DMS 273 (cell line): ENCODE data around the gene IFNAR1.
"Not testable (repeated sequence)": the region's sequence is repeated elsewhere in the genome, so short reads cannot be mapped to it uniquely, and the experiment has no call there.

Experiments
- DNase-seq: peaks from one replicate; lab custom pipeline; 2025; ENCODE audit not compliant: unreplicated experiment; lab: John Stamatoyannopoulos, UW

The IFNAR1 gene

GRCh38 chr21:33339918-33340317 is 15.1 kb downstream of the IFNAR1 start:
- no peak for DNase-seq

- no peak for DNase-seq
Observed at GRCh38 chr21:33345751-33346238, 21.0 kb downstream of the IFNAR1 start.

- peak; percentile 76 for DNase-seq
Observed at GRCh38 chr21:33348706-33349105, 23.9 kb downstream of the IFNAR1 start.

GRCh38 chr21:33350676-33351075 is 25.9 kb downstream of the IFNAR1 start:
- DNase-seq = no peak

GRCh38 chr21:33355355-33355754 is 30.6 kb downstream of the IFNAR1 start:
- DNase-seq = no peak

GRCh38 chr21:33355996-33356395 is 31.2 kb downstream of the IFNAR1 start:
- DNase-seq = no peak

GRCh38 chr21:33357177-33357576 is 32.4 kb downstream of the IFNAR1 start:
- DNase-seq = no peak

GRCh38 chr21:33359446-33359845 is 34.7 kb downstream of the IFNAR1 start:
- DNase-seq = no peak

GRCh38 chr21:33360281-33360680 is 35.5 kb downstream of the IFNAR1 start:
- no peak for DNase-seq

GRCh38 chr21:33360881-33361602 is 36.3 kb downstream of the IFNAR1 start:
- peak; percentile 82 for DNase-seq

- DNase-seq = peak; percentile 40
Observed at GRCh38 chr21:33362044-33362555, 37.3 kb downstream of the IFNAR1 start.

- not testable (repeated sequence) for DNase-seq
Observed at GRCh38 chr21:33363911-33364609, 39.3 kb downstream of the IFNAR1 start.

GRCh38 chr21:33364830-33365229 is 40.1 kb downstream of the IFNAR1 start:
- no peak for DNase-seq

GRCh38 chr21:33367309-33367973 is 42.7 kb downstream of the IFNAR1 start:
- DNase-seq = peak; percentile 23

- no peak for DNase-seq
Observed at GRCh38 chr21:33368124-33368523, 43.4 kb downstream of the IFNAR1 start.

GRCh38 chr21:33368576-33368975 is 43.8 kb downstream of the IFNAR1 start:
- no peak for DNase-seq

GRCh38 chr21:33369586-33369985 is 44.8 kb downstream of the IFNAR1 start:
- no peak for DNase-seq

- DNase-seq = no peak
Observed at GRCh38 chr21:33370305-33370704, 45.5 kb downstream of the IFNAR1 start.

GRCh38 chr21:33371366-33371765 is 46.6 kb downstream of the IFNAR1 start:
- DNase-seq = no peak

- no peak for DNase-seq
Observed at GRCh38 chr21:33372582-33372981, 47.8 kb downstream of the IFNAR1 start.

GRCh38 chr21:33373451-33373850 is 48.7 kb downstream of the IFNAR1 start:
- DNase-seq = no peak

- no peak for DNase-seq
Observed at GRCh38 chr21:33374080-33374449, 49.3 kb downstream of the IFNAR1 start.
